H9 (cell line): ENCODE measurements around the gene ANK3. TPM values are rescaled to one million over a fixed set of nuclear protein-coding genes. Genes with fewer than 3 reads are reported as not detected.

ENCODE experiments used
- DNase-seq: peaks from one replicate; pipeline ENCODE4 v3.0.0-alpha.2; 2017
- H2AFZ ChIP-seq: one replicate; pipeline ENCODE4 v1.6.1; 2013; ENCODE audit warnings: mild to moderate bottlenecking, low read length, control low read depth, moderate library complexity
- H2AK5ac ChIP-seq: 2 replicates; pipeline ENCODE4 v1.6.1; 2013; ENCODE audit warnings: low read length, control low read depth, mixed read lengths; ENCODE audit not compliant: insufficient read length
- H2BK120ac ChIP-seq: one replicate; pipeline ENCODE4 v1.6.1; 2013; ENCODE audit warnings: low read depth, mild to moderate bottlenecking, low read length, control low read depth, inconsistent platforms; ENCODE audit not compliant: poor library complexity, severe bottlenecking
- H2BK12ac ChIP-seq: 2 replicates; pipeline ENCODE4 v1.6.1; 2013; ENCODE audit warnings: low read length, control low read depth, mixed read lengths, low read depth; ENCODE audit not compliant: insufficient read length
- H2BK15ac ChIP-seq: 2 replicates; pipeline ENCODE4 v1.6.1; 2013; ENCODE audit warnings: low read depth, low read length, control low read depth
- H2BK20ac ChIP-seq: one replicate; pipeline ENCODE4 v1.6.1; 2013; ENCODE audit warnings: low read depth, mild to moderate bottlenecking, low read length, control low read depth, inconsistent platforms; ENCODE audit not compliant: poor library complexity, severe bottlenecking
- H2BK5ac ChIP-seq: 2 replicates; pipeline ENCODE4 v1.6.1; 2013; ENCODE audit warnings: low read length, control low read depth, mixed read lengths; ENCODE audit not compliant: insufficient read length
- H3K14ac ChIP-seq: 2 replicates; pipeline ENCODE4 v1.6.1; 2013; ENCODE audit warnings: low read length, control low read depth; ENCODE audit not compliant: insufficient read depth
- H3K18ac ChIP-seq: 2 replicates; pipeline ENCODE4 v1.6.1; 2013; ENCODE audit warnings: low read depth, mild to moderate bottlenecking, mixed read lengths, low read length, control low read depth; ENCODE audit not compliant: insufficient read length
- H3K23ac ChIP-seq: 2 replicates; pipeline ENCODE4 v1.6.1; 2013; ENCODE audit warnings: low read length, control low read depth, mixed read lengths, low read depth; ENCODE audit not compliant: insufficient read length
- H3K23me2 ChIP-seq: 2 replicates; pipeline ENCODE4 v1.6.1; 2013; ENCODE audit warnings: low read depth, mild to moderate bottlenecking, mixed read lengths, low read length, control low read depth; ENCODE audit not compliant: insufficient read length, poor library complexity, severe bottlenecking
- H3K27ac ChIP-seq: 2 replicates; pipeline ENCODE4 v1.5.1; 2013; ENCODE audit warnings: low read length, control low read depth, mixed read lengths, low read depth; ENCODE audit not compliant: insufficient read length
- H3K27me3 ChIP-seq: 2 replicates; pipeline ENCODE4 v1.6.1; 2013; ENCODE audit warnings: low read length, control low read depth, inconsistent platforms; ENCODE audit not compliant: insufficient read depth
- H3K4ac ChIP-seq: 2 replicates; pipeline ENCODE4 v1.6.1; 2013; ENCODE audit warnings: low read depth, mild to moderate bottlenecking, control low read depth, inconsistent platforms, low read length, moderate library complexity
- H3K4me1 ChIP-seq: 2 replicates; pipeline ENCODE4 v1.6.1; 2013; ENCODE audit warnings: low read length, control low read depth, inconsistent platforms; ENCODE audit not compliant: insufficient read depth
- H3K4me2 ChIP-seq: 2 replicates; pipeline ENCODE4 v1.6.1; 2013; ENCODE audit warnings: low read length, control low read depth, mixed read lengths; ENCODE audit not compliant: insufficient read length, insufficient read depth
- H3K56ac ChIP-seq: 2 replicates; pipeline ENCODE4 v1.6.1; 2013; ENCODE audit warnings: low read depth, mild to moderate bottlenecking, mixed read lengths, low read length, control low read depth; ENCODE audit not compliant: insufficient read length
- H3K79me1 ChIP-seq: 2 replicates; pipeline ENCODE4 v1.6.1; 2013; ENCODE audit warnings: low read depth, mild to moderate bottlenecking, moderate library complexity, low read length, control low read depth, inconsistent platforms; ENCODE audit not compliant: insufficient read depth, poor library complexity, severe bottlenecking
- H3K79me2 ChIP-seq: 2 replicates; pipeline ENCODE4 v1.6.1; 2013; ENCODE audit warnings: low read length, control low read depth, inconsistent platforms; ENCODE audit not compliant: insufficient read depth
- H3K9ac ChIP-seq: 2 replicates; pipeline ENCODE4 v1.6.1; 2013; ENCODE audit warnings: low read length, control low read depth, mixed read lengths; ENCODE audit not compliant: insufficient read length; ENCODE audit errors: extremely low read depth
- H3K9me3 ChIP-seq: one replicate; pipeline ENCODE4 v1.6.1; 2013; ENCODE audit warnings: low read depth, low read length, inconsistent platforms; ENCODE audit not compliant: control insufficient read depth
- H3T11ph ChIP-seq: one replicate; pipeline ENCODE4 v1.6.1; 2013; ENCODE audit warnings: mild to moderate bottlenecking, low read length, control low read depth, inconsistent platforms
- H4K20me1 ChIP-seq: one replicate; pipeline ENCODE4 v1.6.1; 2013; ENCODE audit not compliant: control insufficient read depth, insufficient read length, insufficient read depth
- H4K5ac ChIP-seq: 2 replicates; pipeline ENCODE4 v1.6.1; 2013; ENCODE audit warnings: low read depth, mild to moderate bottlenecking, mixed read lengths, low read length, control low read depth; ENCODE audit not compliant: insufficient read length
- H4K8ac ChIP-seq: replicated peaks from 2 replicates; pipeline ENCODE4 v1.6.1; 2013; ENCODE audit warnings: low read length, control low read depth, mixed read lengths, low read depth; ENCODE audit not compliant: insufficient read length
- H4K91ac ChIP-seq: 2 replicates; pipeline ENCODE4 v1.6.1; 2013; ENCODE audit warnings: low read depth, mild to moderate bottlenecking, moderate library complexity, mixed read lengths, low read length, control low read depth; ENCODE audit not compliant: insufficient read length
- H3K27ac Mint-ChIP-seq, 3 experiments: 2 replicates in 2 of 3; 3 replicates in 1 of 3; pipeline ENCODE4 v1.8.0; 2020 to 2021; ENCODE audit warnings: mixed read lengths in 3 of 3, mild to moderate bottlenecking in 1 of 3, moderate library complexity in 1 of 3
- H3K27me3 Mint-ChIP-seq: 2 replicates; pipeline ENCODE4 v1.8.0; 2021; ENCODE audit warnings: low read depth, mild to moderate bottlenecking, moderate library complexity, mixed read lengths
- H3K36me3 Mint-ChIP-seq, 3 experiments: 2 replicates in 2 of 3; 3 replicates in 1 of 3; pipeline ENCODE4 v1.8.0; 2020 to 2021; ENCODE audit warnings: low read depth in 3 of 3, mixed read lengths in 3 of 3; ENCODE audit not compliant: insufficient read depth in 1 of 3
- H3K4me1 Mint-ChIP-seq, 2 experiments: 2 replicates each; pipeline ENCODE4 v1.8.0; 2020; ENCODE audit warnings: mixed read lengths in 2 of 2
- H3K4me3 Mint-ChIP-seq, 2 experiments: 2 replicates in 1 of 2; 3 replicates in 1 of 2; pipeline ENCODE4 v1.8.0; 2020 to 2021; ENCODE audit warnings: mild to moderate bottlenecking in 2 of 2, mixed read lengths in 2 of 2, moderate library complexity in 1 of 2
- H3K9me3 Mint-ChIP-seq, 2 experiments: 2 replicates in 1 of 2; 3 replicates in 1 of 2; pipeline ENCODE4 v1.8.0; 2020; ENCODE audit warnings: mild to moderate bottlenecking in 2 of 2, mixed read lengths in 2 of 2, moderate library complexity in 1 of 2
- CTCF ChIP-seq: fragments of 200-600 bp; sonication (generic); conservative IDR thresholded peaks from 3 replicates; pipeline ENCODE4 v1.8.0; 2021; ENCODE audit warnings: antibody characterized with exemption, mild to moderate bottlenecking
- total RNA-seq: library from RNA; stranded (reverse); gene quantifications from 2 replicates; pipeline ENCODE4 v1.2.1, GENCODE V29; 2021

Gene ANK3
- total RNA-seq, 1 experiment from 2014 or later = 59.6 TPM

GRCh38 chr10:59985639-59986038 lies 404.0 kb downstream of the ANK3 start:
- Histone ChIP-seq H2BK20ac (no peak overlapping the region), H4K91ac (no peak overlapping the region), H3K79me2 (no peaks in the 10 kb centered on the region), H3K4ac (no peak overlapping the region), H3K27ac (no peak overlapping the region), H2AK5ac (no peak overlapping the region), H3K27me3 (no peaks in the 10 kb centered on the region), H3K4me1 (no peaks in the 10 kb centered on the region), H2BK15ac (no peak overlapping the region), H3K9ac (no peak overlapping the region), H4K5ac (no peak overlapping the region), H4K8ac (no peak overlapping the region), H2AFZ (no peak overlapping the region), H3T11ph (no peak overlapping the region), H3K9me3 (no peaks in the 10 kb centered on the region), H3K14ac (no peak overlapping the region), H3K4me2 (no peak overlapping the region), H2BK12ac (no peak overlapping the region), H3K23me2 (no peaks in the 10 kb centered on the region), H3K79me1 (no peaks in the 10 kb centered on the region), H2BK120ac (no peak overlapping the region), H3K56ac (no peak overlapping the region), H3K18ac (no peak overlapping the region), H2BK5ac (no peak overlapping the region), H3K23ac (no peak overlapping the region), H4K20me1 (no peaks in the 10 kb centered on the region)
- Mint-ChIP-seq H3K4me1 (peaks cover 6 to 8% of the 10 kb centered on the region in 2 experiments), H3K4me3 (no peak overlapping the region), H3K27ac (no peak overlapping the region), H3K9me3 (peaks cover 6 to 19% of the 10 kb centered on the region in 2 experiments; a peak in 4 of 5 replicates), H3K36me3 (peaks cover 0 to 22% (median 4%) of the 10 kb centered on the region in 3 experiments; a peak in 3 of 7 replicates), H3K27me3 (no peaks in the 10 kb centered on the region; the same call in 1 of the 2 replicates)
- DNase-seq = no peak
- no peak for TF ChIP-seq CTCF
